SH-SY5Y (cell line): ENCODE data around the gene AARSD1.

Experiments used
- GATA2 ChIP-seq: IDR thresholded peaks from 2 replicates; pipeline ENCODE4 v1.6.1; 2011; ENCODE audit warnings: mild to moderate bottlenecking, low read depth, low read length
- GATA3 ChIP-seq: IDR thresholded peaks from 2 replicates; pipeline ENCODE4 v1.6.1; 2011; ENCODE audit warnings: low read depth, mild to moderate bottlenecking, low read length, moderate library complexity

DNA sequence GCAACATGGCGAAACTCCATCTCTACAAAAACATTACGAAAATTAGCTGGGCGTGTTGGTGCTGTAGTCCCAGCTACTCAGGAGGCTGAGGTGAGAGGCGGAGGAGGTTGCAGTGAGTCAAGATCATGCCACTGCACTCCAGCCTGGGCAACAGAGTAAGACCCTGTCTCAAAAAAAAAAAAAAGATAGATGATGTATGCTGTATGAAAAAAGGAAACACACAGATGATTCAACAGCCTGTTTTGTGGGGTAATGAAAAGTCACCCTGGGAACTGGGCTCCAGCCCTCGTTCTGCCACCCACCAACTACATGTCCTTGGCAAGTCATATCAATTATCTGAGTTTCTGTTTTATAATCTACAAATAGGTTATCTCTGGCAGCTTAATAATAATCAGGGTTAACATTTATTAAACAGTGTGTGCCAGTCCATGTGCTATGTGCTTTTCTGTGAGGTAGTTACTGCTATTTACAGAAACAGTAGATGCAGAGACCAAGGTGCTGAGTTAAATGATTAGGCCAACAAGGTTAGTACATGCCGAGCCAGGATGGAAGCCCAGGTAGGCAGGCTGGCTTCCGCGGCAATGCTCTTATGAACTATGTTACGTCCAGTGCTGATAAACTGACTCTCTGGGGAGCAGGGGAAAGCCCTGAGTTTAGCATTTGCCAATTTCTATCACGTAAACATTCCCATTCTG lies 62.6 kb downstream of the AARSD1 start:
- TF ChIP-seq GATA2: no peak
- no peak for TF ChIP-seq GATA3
